ENCODE data around the gene LRRC61.
A peak's percentile ranks its signal among the peaks of the same experiment; 100 is the strongest.

LRRC61 gene

GRCh38 chr7:150373049-150373801, 50.1 kb downstream of the LRRC61 start:
- peaks cover 16% of the 10 kb centered on the region for H3K36me3 Mint-ChIP-seq (ENCODE audit: low read depth)
- no peaks in the 10 kb centered on the region for H3K9me3 Mint-ChIP-seq
- no peaks in the 10 kb centered on the region for H3K27me3 Mint-ChIP-seq (ENCODE audit: low read depth)
- peaks cover 37% of the 10 kb centered on the region for H3K4me1 Mint-ChIP-seq (ENCODE audit: low read depth)
- H3K4me3 Mint-ChIP-seq, result no peak overlapping the region
- H3K27ac Mint-ChIP-seq, result no peak overlapping the region

- Mint-ChIP-seq H3K27me3 (ENCODE audit: low read depth) (no peaks in the 10 kb centered on the region), H3K4me3 (no peak overlapping the region), H3K36me3 (ENCODE audit: low read depth) (peaks cover 16% of the 10 kb centered on the region), H3K9me3 (no peaks in the 10 kb centered on the region), H3K27ac (no peak overlapping the region), H3K4me1 (ENCODE audit: low read depth) (peaks cover 37% of the 10 kb centered on the region)
Measured at GRCh38 chr7:150374026-150374425, 50.9 kb downstream of the LRRC61 start.

DNA sequence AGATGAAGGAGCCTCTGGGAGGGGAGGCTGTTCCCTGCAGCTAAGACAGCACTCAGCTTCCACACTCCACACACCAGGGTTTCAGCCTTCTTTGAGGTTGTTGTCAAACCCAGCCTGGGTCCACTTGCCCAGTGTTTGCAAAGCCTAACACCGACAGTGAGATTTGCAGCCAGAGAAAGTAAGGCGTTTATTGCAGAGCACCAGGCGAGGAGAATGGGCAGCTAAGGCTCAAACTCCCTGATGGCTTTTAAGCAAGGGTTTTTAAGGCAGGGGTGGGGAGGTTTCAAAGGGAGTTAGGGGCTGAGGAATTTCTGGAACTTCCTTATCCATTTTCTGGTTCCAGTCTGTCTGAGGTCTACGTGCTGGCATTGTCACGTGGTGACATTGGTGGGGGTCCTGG, 51.3 kb downstream of the LRRC61 start:
- Mint-ChIP-seq H3K27me3 (ENCODE audit: low read depth) (no peaks in the 10 kb centered on the region), H3K27ac (no peak overlapping the region), H3K4me3 (no peak overlapping the region), H3K9me3 (no peaks in the 10 kb centered on the region), H3K36me3 (ENCODE audit: low read depth) (peaks cover 16% of the 10 kb centered on the region), H3K4me1 (ENCODE audit: low read depth) (peaks cover 35% of the 10 kb centered on the region)

DNA sequence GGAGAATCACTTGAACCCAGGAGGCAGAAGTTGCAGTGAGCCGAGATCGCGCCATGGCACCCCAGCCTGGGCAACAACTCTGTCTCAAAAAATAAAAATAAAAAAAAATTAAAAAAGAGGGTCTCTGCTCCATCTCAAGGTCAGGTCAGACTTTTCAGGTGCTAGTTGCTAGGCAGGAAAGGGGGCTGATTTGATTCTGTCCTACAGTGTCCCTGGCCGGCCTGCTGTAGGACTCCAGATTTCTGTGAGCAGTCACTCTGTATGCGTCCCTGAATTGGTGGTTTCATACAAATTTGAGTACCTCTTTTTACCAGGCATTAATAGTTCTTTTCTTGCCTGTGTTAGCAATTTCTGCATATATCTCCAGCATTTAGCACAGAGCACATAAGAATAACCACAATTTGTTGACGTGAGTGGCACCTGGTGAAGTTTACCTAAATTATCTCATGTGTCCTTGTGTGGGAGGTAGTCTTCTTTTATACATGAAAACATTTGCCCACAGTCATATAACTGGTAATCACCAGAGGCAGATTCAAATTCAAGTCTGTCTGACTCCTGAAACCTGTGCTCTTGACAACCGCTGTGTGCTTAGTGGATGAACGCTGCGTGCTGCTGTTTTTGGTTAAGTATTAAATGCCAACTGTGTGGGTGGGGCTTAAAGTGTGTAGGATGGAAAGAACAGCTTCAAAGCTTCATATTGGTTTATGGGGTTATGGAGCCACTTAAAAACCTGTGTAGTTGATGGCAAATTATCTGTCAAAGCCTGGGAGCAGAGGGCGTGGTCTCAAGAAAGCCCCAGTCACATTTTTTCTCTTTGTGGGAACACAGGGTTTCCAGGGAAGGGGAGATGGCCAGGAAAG, 52.7 kb downstream of the LRRC61 start:
- H3K4me1 Mint-ChIP-seq (ENCODE audit: low read depth), result peaks cover 37% of the 10 kb centered on the region
- H3K27ac Mint-ChIP-seq, result peak overlapping the region; percentile 16
- peaks cover 17% of the 10 kb centered on the region for H3K36me3 Mint-ChIP-seq (ENCODE audit: low read depth)
- H3K27me3 Mint-ChIP-seq (ENCODE audit: low read depth), result no peaks in the 10 kb centered on the region
- H3K9me3 Mint-ChIP-seq, result no peaks in the 10 kb centered on the region
- peak overlapping the region; percentile 16 for H3K4me3 Mint-ChIP-seq

GRCh38 chr7:150376560-150376959, 53.4 kb downstream of the LRRC61 start:
- peak overlapping the region; percentile 16 for H3K27ac Mint-ChIP-seq
- no peaks in the 10 kb centered on the region for H3K27me3 Mint-ChIP-seq (ENCODE audit: low read depth)
- peaks cover 38% of the 10 kb centered on the region for H3K4me1 Mint-ChIP-seq (ENCODE audit: low read depth)
- peak overlapping the region; percentile 16 for H3K4me3 Mint-ChIP-seq
- H3K9me3 Mint-ChIP-seq, result no peaks in the 10 kb centered on the region
- peaks cover 17% of the 10 kb centered on the region for H3K36me3 Mint-ChIP-seq (ENCODE audit: low read depth)

DNA sequence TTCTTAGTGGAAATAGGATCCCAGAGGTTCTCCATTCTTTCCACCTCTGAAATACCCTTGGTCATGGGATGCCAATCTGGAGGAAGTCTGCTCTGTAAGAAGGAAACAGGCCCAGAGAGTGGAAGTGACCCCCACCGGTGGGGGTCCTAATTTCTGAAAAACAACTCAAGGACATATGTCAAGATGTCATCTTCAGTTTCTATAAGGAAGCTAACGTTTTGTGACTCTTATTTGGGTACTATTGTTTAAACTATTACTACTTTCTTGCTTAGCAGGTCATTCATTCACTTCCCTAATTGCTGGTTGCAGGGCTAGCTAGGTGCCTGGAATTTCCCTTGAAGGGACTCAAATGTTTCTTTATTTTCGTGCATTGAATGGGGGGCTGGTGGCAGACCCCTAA, 54.0 kb downstream of the LRRC61 start:
- Mint-ChIP-seq H3K9me3 (no peaks in the 10 kb centered on the region), H3K27ac (no peak overlapping the region), H3K4me1 (ENCODE audit: low read depth) (peaks cover 38% of the 10 kb centered on the region), H3K36me3 (ENCODE audit: low read depth) (peaks cover 17% of the 10 kb centered on the region), H3K4me3 (peak overlapping the region; percentile 80), H3K27me3 (ENCODE audit: low read depth) (no peaks in the 10 kb centered on the region)

DNA sequence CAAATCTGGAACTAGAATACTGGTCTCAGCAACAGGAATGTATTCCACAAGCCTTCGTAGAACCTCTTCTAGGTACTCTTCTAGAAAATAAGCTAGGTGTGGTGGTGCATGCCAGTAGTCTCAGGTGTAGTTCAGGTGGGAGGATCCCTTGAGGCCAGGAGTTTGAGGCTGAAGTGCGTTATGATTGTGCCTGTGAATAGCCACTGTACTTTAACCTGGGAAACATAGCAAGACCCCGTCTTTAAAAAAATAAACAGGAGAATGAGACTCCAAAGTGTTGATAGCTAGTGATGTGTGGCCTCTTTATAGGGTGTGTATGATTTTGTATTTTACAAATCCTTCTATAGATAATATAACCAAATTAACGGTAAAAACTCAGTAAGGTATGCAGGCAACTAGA, 54.5 kb downstream of the LRRC61 start:
- peaks cover 39% of the 10 kb centered on the region for H3K4me1 Mint-ChIP-seq (ENCODE audit: low read depth)

DNA sequence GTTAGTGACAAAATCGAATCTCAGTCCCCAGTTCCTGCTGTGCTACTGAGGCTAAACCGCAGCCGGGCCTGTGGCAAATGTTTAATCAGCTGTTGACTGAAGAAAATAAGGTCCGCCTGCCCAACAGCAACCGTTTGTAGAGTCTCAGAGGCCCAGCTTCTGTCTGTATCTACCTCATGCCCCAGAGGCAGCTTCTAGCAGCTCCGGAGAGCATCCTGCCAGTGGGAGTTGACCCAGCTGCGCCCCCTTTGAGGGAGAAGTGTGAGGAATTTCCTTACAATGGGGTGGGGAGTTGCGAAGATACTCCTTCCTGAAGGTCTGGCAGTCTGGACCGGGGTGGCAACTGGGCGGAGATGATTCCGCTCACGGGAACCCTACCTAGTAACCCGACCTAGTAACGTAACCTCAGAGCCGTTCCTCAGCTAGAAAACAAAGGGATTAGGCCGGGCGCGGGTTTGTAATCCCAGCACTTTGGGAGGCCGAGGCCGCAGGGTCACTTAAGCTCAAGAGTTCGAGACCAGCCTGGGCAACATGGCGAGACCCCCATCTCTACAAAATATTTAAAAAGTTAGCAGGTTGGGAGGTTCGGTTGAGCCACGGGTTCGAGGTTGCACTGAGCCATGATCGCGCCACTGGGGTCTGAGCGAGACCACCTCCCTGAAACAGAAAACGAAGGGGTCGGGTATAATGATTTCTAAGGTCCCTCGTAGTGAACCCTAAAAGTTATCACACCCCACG, 55.1 kb downstream of the LRRC61 start:
- Mint-ChIP-seq H3K4me1 (ENCODE audit: low read depth) (peaks cover 40% of the 10 kb centered on the region), H3K4me3 (peak overlapping the region; percentile 80), H3K27me3 (ENCODE audit: low read depth) (no peaks in the 10 kb centered on the region), H3K36me3 (ENCODE audit: low read depth) (peaks cover 12% of the 10 kb centered on the region), H3K9me3 (no peaks in the 10 kb centered on the region), H3K27ac (peak overlapping the region; percentile 59)

More for the DNA sequence above, 54.5 kb downstream of the LRRC61 start:
- no peaks in the 10 kb centered on the region for H3K9me3 Mint-ChIP-seq
- peak overlapping the region; percentile 80 for H3K4me3 Mint-ChIP-seq
- H3K27ac Mint-ChIP-seq, result peak overlapping the region; percentile 63
- H3K36me3 Mint-ChIP-seq (ENCODE audit: low read depth), result peaks cover 15% of the 10 kb centered on the region
- no peaks in the 10 kb centered on the region for H3K27me3 Mint-ChIP-seq (ENCODE audit: low read depth)

DNA sequence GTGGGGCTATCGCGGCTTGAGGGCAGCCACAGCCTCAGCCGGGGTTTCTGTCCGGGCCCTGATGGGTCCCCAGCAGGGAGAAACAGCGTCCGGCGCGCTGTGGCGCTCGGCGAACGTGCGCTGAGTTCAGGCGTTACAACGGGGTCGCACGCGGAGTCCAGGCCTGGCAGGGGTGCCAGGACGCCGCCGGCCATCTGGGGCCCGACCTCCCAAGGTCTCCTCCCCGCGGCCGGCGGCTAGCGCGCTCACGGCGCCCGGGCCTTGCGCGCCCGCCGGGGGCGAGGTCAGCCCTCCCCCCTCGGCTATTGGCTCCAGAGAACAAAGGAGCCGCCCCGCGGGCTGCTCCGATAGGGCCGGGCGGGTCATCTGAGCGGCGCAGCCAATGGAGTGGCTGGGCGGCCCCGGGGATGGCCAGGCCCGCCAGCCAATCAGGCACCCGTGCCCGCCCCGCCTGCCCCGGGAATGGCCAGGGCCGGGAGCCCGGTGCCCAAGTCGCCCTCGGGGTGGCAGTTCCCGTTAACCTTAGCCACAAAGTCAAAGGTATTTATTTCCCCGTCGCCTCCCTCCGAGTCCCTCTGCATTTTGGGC, 55.8 kb downstream of the LRRC61 start, which contains the start of gene ZNF775:
Gene ZNF775 (plus strand): TSS at position 478 of the 588 bp plus-strand sequence. CDS start 9,141 bp downstream, outside the sequence.
- Mint-ChIP-seq H3K36me3 (ENCODE audit: low read depth) (peaks cover 10% of the 10 kb centered on the region), H3K4me1 (ENCODE audit: low read depth) (peaks cover 37% of the 10 kb centered on the region), H3K4me3 (peak within 1 kb of the TSS; percentile 95), H3K27me3 (ENCODE audit: low read depth) (no peaks in the 10 kb centered on the region), H3K9me3 (no peaks in the 10 kb centered on the region), H3K27ac (peak within 1 kb of the TSS; percentile 75)

- H3K4me3 Mint-ChIP-seq, result peak overlapping the region; percentile 95
- no peaks in the 10 kb centered on the region for H3K27me3 Mint-ChIP-seq (ENCODE audit: low read depth)
- peaks cover 8% of the 10 kb centered on the region for H3K36me3 Mint-ChIP-seq (ENCODE audit: low read depth)
- no peaks in the 10 kb centered on the region for H3K9me3 Mint-ChIP-seq
- peak overlapping the region; percentile 75 for H3K27ac Mint-ChIP-seq
- peaks cover 35% of the 10 kb centered on the region for H3K4me1 Mint-ChIP-seq (ENCODE audit: low read depth)
Measured at GRCh38 chr7:150379441-150380379, 56.6 kb downstream of the LRRC61 start.

- Mint-ChIP-seq H3K4me3 (peak overlapping the region; percentile 95), H3K4me1 (ENCODE audit: low read depth) (peaks cover 35% of the 10 kb centered on the region), H3K36me3 (ENCODE audit: low read depth) (peaks cover 8% of the 10 kb centered on the region), H3K27me3 (ENCODE audit: low read depth) (no peaks in the 10 kb centered on the region), H3K9me3 (no peaks in the 10 kb centered on the region), H3K27ac (no peak overlapping the region)
Measured at GRCh38 chr7:150380463-150380862, 57.3 kb downstream of the LRRC61 start.

DNA sequence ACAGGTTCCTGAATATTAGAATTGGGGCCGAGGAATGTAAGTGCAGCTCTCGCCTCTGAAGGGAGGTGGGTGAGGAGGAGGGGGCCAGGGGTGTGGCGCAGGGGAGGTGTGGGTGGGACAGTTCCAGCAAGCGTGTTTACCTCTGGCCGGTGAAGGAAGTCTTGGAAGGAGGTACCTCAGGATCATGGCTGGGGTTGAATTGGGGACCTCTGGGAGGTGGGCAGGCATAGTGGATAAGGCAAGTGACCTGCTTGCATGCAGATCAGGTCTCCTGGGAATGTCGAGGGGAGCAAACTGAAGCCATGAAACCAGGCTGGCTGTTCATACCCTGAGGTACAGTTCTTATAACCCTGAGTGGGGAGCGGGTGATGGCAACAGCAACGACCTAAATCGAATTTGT, 57.9 kb downstream of the LRRC61 start:
- Mint-ChIP-seq H3K4me1 (ENCODE audit: low read depth) (peaks cover 30% of the 10 kb centered on the region), H3K4me3 (no peak overlapping the region), H3K9me3 (no peaks in the 10 kb centered on the region), H3K27me3 (ENCODE audit: low read depth) (no peaks in the 10 kb centered on the region), H3K36me3 (ENCODE audit: low read depth) (peaks cover 6% of the 10 kb centered on the region), H3K27ac (no peak overlapping the region)

GRCh38 chr7:150381785-150382122, 58.6 kb downstream of the LRRC61 start:
- Mint-ChIP-seq H3K4me1 (ENCODE audit: low read depth) (peaks cover 25% of the 10 kb centered on the region), H3K9me3 (no peaks in the 10 kb centered on the region), H3K4me3 (no peak overlapping the region)

More at GRCh38 chr7:150381785-150382122, 58.6 kb downstream of the LRRC61 start:
- H3K36me3 Mint-ChIP-seq (ENCODE audit: low read depth), result peaks cover 6% of the 10 kb centered on the region
- no peaks in the 10 kb centered on the region for H3K27me3 Mint-ChIP-seq (ENCODE audit: low read depth)
- no peak overlapping the region for H3K27ac Mint-ChIP-seq
